ENCODE data around the gene CAB39. TPM values are rescaled to one million over a fixed set of nuclear protein-coding genes. Genes with fewer than 3 reads are reported as not detected.

CAB39 gene
- total RNA-seq, 1 experiment from 2014 or later, result 39.9 TPM

GRCh38 chr2:230779607-230780006 is 67.0 kb downstream of the CAB39 start:
- ChIA-PET POLR2A (no interaction called here), CTCF (no interaction called here)
- no peak for TF ChIP-seq SIN3A (IDR thresholded peaks at IDR 0.05; ENCODE audit: borderline replicate concordance, insufficient read depth, low read depth, low read length)
- TF ChIP-seq POLR2AphosphoS5 (IDR thresholded peaks at IDR 0.05; ENCODE audit: low read depth, low read length), result no peak
- no peak for TF ChIP-seq REST (IDR thresholded peaks at IDR 0.05; ENCODE audit: insufficient read depth in 1 of 2, low read depth in 2 of 2, low read length in 1 of 2)
- no peak for TF ChIP-seq CTCF (IDR thresholded peaks at IDR 0.05)
- TF ChIP-seq TCF7L2 (IDR thresholded peaks at IDR 0.05; ENCODE audit: low read depth, low read length), result no peak
- H3K9me3 ChIP-seq (ENCODE audit: control insufficient read depth, insufficient read depth, low read depth, low read length), result peaks cover 4% of the 10 kb centered on the region; the same call in 1 of the 2 replicates
- DNase-seq (ENCODE audit: low read depth, low spot score) (no peak), ATAC-seq (no peak)
- 0 out of 2 replicates have a peak, but pooled peaks cover 3% of the 10 kb centered on the region for H3K36me3 ChIP-seq (ENCODE audit: control insufficient read depth, insufficient read depth, low read length)
- BruUV-seq (replicated peaks), result no TSS peak
- intact Hi-C loops (cut with micrococcal nuclease; ENCODE audit: unreplicated experiment), result no loop called here
- no peak overlapping the region for H3K4me3 ChIP-seq (ENCODE audit: low read depth in 2 of 2, low read length in 2 of 2)
- no peaks in the 10 kb centered on the region for H3K27me3 ChIP-seq (ENCODE audit: control insufficient read depth, insufficient read depth, low read length)
- in situ Hi-C loops (cut with HindIII; ENCODE audit: low pct_unique_long_range_greater_than_20kb, low sequenced_read_pairs), result no loop called here
- H3K4me1 ChIP-seq (ENCODE audit: control insufficient read depth, insufficient read depth, low read length), result peaks cover 37% of the 10 kb centered on the region
- H3K27ac ChIP-seq (ENCODE audit: low read length), result peak overlapping the region; percentile 48; the same call in 1 of the 2 replicates

- peaks cover 4% of the 10 kb centered on the region; the same call in 1 of the 2 replicates for H3K9me3 ChIP-seq (ENCODE audit: control insufficient read depth, insufficient read depth, low read depth, low read length)
- BruUV-seq (replicated peaks), result no TSS peak
- ATAC-seq (peak; percentile 82), DNase-seq (ENCODE audit: low read depth, low spot score) (no peak)
- POLR2A ChIA-PET, result interaction anchor here (0.6 to 0.9 kb wide), 3 partner anchors 11 to 372 kb away, joined by 3 read pairs; no protein-coding TSS in a partner anchor
- CTCF ChIA-PET, result interaction anchor here (0.8 kb wide), 1 partner anchor 29 kb away, joined by 11 read pairs; no protein-coding TSS in a partner anchor
- intact Hi-C loops (cut with micrococcal nuclease; ENCODE audit: unreplicated experiment), result no loop called here
- TF ChIP-seq POLR2AphosphoS5 (IDR thresholded peaks at IDR 0.05; ENCODE audit: low read depth, low read length) (no peak), TCF7L2 (IDR thresholded peaks at IDR 0.05; ENCODE audit: low read depth, low read length) (no peak), CTCF (IDR thresholded peaks at IDR 0.05) (no peak), SIN3A (IDR thresholded peaks at IDR 0.05; ENCODE audit: borderline replicate concordance, insufficient read depth, low read depth, low read length) (no peak), REST (IDR thresholded peaks at IDR 0.05; ENCODE audit: insufficient read depth in 1 of 2, low read depth in 2 of 2, low read length in 1 of 2) (no peak)
- peak overlapping the region; percentile 26; the same call in 1 of the 2 replicates for H3K27ac ChIP-seq (ENCODE audit: low read length)
- in situ Hi-C loops (cut with HindIII; ENCODE audit: low pct_unique_long_range_greater_than_20kb, low sequenced_read_pairs), result no loop called here
- no peaks in the 10 kb centered on the region for H3K36me3 ChIP-seq (ENCODE audit: control insufficient read depth, insufficient read depth, low read length)
- H3K27me3 ChIP-seq (ENCODE audit: control insufficient read depth, insufficient read depth, low read length), result no peaks in the 10 kb centered on the region
- H3K4me3 ChIP-seq (ENCODE audit: low read depth in 2 of 2, low read length in 2 of 2), result no peak overlapping the region
- H3K4me1 ChIP-seq (ENCODE audit: control insufficient read depth, insufficient read depth, low read length), result peaks cover 30% of the 10 kb centered on the region
These were observed 68.6 kb downstream of the CAB39 start for GRCh38 chr2:230781130-230781797.
